GM23338 (cell line): Measurements from ENCODE around the gene COMMD4. TPM values are rescaled to one million over a fixed set of nuclear protein-coding genes. Genes with fewer than 3 reads are reported as not detected.

Source experiments
- ATAC-seq: fragments of 200-7000 bp; cut with Tn5 transposase; 3 replicates; pipeline ENCODE4 v1.9.1; 2020
- DNase-seq: peaks from one replicate; pipeline ENCODE4 v3.0.0-alpha.2; 2015; ENCODE audit warnings: low spot score
- H2AFZ ChIP-seq: fragments of 200-600 bp; sonication (generic); 2 replicates; pipeline ENCODE4 v1.8.0; 2016; ENCODE audit warnings: antibody characterized with exemption, mild to moderate bottlenecking, moderate library complexity
- H3F3A ChIP-seq: fragments of 200-600 bp; sonication (generic); replicated peaks from 2 replicates; pipeline ENCODE4 v1.8.0; 2017; ENCODE audit warnings: antibody characterized with exemption, mixed run types, low read depth
- H3K27ac ChIP-seq: fragments of 200-600 bp; sonication (generic); 2 replicates; pipeline ENCODE4 v1.6.1; 2016; ENCODE audit warnings: low read depth
- H3K27me3 ChIP-seq: fragments of 200-600 bp; sonication (generic); 2 replicates; pipeline ENCODE4 v1.8.0; 2016; ENCODE audit warnings: mild to moderate bottlenecking, mixed run types, moderate library complexity; ENCODE audit not compliant: insufficient read depth
- H3K36me3 ChIP-seq: fragments of 200-600 bp; sonication (generic); 2 replicates; pipeline ENCODE4 v1.8.0; 2016; ENCODE audit warnings: mild to moderate bottlenecking; ENCODE audit not compliant: insufficient read depth
- H3K4me1 ChIP-seq: fragments of 200-600 bp; sonication (generic); 2 replicates; pipeline ENCODE4 v1.8.0; 2016; ENCODE audit warnings: mild to moderate bottlenecking, moderate library complexity; ENCODE audit not compliant: insufficient read depth
- H3K4me2 ChIP-seq: fragments of 200-600 bp; sonication (generic); 2 replicates; pipeline ENCODE4 v1.7.1; 2017; ENCODE audit warnings: mixed run types
- H3K4me3 ChIP-seq: fragments of 200-600 bp; sonication (generic); 2 replicates; pipeline ENCODE4 v1.6.1; 2016; ENCODE audit warnings: mixed run types
- H3K79me2 ChIP-seq: fragments of 200-600 bp; sonication (generic); replicated peaks from 2 replicates; pipeline ENCODE4 v1.8.0; 2017; ENCODE audit warnings: mild to moderate bottlenecking; ENCODE audit not compliant: insufficient read depth
- H3K9me2 ChIP-seq: fragments of 200-600 bp; sonication (generic); 2 replicates; pipeline ENCODE4 v1.8.0; 2017; ENCODE audit not compliant: insufficient read depth
- H4K20me1 ChIP-seq: fragments of 200-600 bp; sonication (generic); replicated peaks from 2 replicates; pipeline ENCODE4 v1.8.0; 2017; ENCODE audit warnings: mild to moderate bottlenecking; ENCODE audit not compliant: insufficient read depth
- H3K27ac Mint-ChIP-seq: 2 replicates; pipeline ENCODE4 v1.8.0; 2020; ENCODE audit warnings: inconsistent platforms, mild to moderate bottlenecking, moderate library complexity, mixed read lengths
- H3K27me3 Mint-ChIP-seq: 3 replicates; pipeline ENCODE4 v1.8.0; 2022; ENCODE audit warnings: low read depth, mild to moderate bottlenecking, moderate library complexity, mixed read lengths, inconsistent platforms; ENCODE audit not compliant: insufficient read depth, poor library complexity
- H3K36me3 Mint-ChIP-seq: 3 replicates; pipeline ENCODE4 v1.8.0; 2021; ENCODE audit warnings: low read depth, mild to moderate bottlenecking, inconsistent platforms, moderate library complexity, mixed read lengths
- H3K4me1 Mint-ChIP-seq: 3 replicates; pipeline ENCODE4 v1.8.0; 2020; ENCODE audit warnings: mild to moderate bottlenecking, inconsistent platforms, mixed read lengths
- H3K4me3 Mint-ChIP-seq: 3 replicates; pipeline ENCODE4 v1.8.0; 2021; ENCODE audit warnings: moderate library complexity, mild to moderate bottlenecking, inconsistent platforms, mixed read lengths
- H3K9me3 Mint-ChIP-seq: 3 replicates; pipeline ENCODE4 v1.8.0; 2020; ENCODE audit warnings: moderate library complexity, mild to moderate bottlenecking, inconsistent platforms, mixed read lengths
- CREB1 ChIP-seq: fragments of 250-450 bp; sonication (Bioruptor Pico); IDR thresholded peaks from 2 replicates; pipeline ENCODE4 v1.5.0; 2020; ENCODE audit warnings: low read depth, mild to moderate bottlenecking, moderate library complexity
- CTCF ChIP-seq, 2 experiments: fragments of 200-600 bp in 1 of 2; sonication (generic) in 1 of 2; conservative IDR thresholded peaks; 2 replicates each; pipeline versions ENCODE4 v1.5.1 to v1.6.1; 2016 to 2017; ENCODE audit warnings: antibody characterized with exemption in 2 of 2, low read depth in 2 of 2, mild to moderate bottlenecking in 2 of 2, moderate library complexity in 1 of 2
- ETS1 ChIP-seq: IDR thresholded peaks from 2 replicates; pipeline ENCODE4 v1.6.1; 2016; ENCODE audit warnings: antibody characterized with exemption
- EZH2 ChIP-seq: fragments of 200-600 bp; sonication (generic); IDR thresholded peaks from one replicate; pipeline ENCODE4 v1.8.0; 2017; ENCODE audit warnings: antibody characterized with exemption, mild to moderate bottlenecking, low read depth; ENCODE audit not compliant: unreplicated experiment
- EZH2phosphoT487 ChIP-seq: fragments of 200-600 bp; sonication (generic); IDR thresholded peaks from one replicate; pipeline ENCODE4 v1.8.1; 2018; ENCODE audit warnings: antibody characterized with exemption; ENCODE audit not compliant: unreplicated experiment
- JUNB ChIP-seq: IDR thresholded peaks from one replicate; pipeline ENCODE4 v1.6.1; 2016; ENCODE audit warnings: antibody characterized with exemption; ENCODE audit not compliant: unreplicated experiment
- NANOG ChIP-seq: IDR thresholded peaks from 2 replicates; pipeline ENCODE4 v1.6.1; 2016; ENCODE audit warnings: antibody characterized with exemption, borderline replicate concordance
- POLR2AphosphoS5 ChIP-seq: IDR thresholded peaks from 2 replicates; pipeline ENCODE4 v1.6.1; 2016; ENCODE audit warnings: antibody characterized with exemption, low read depth
- REST ChIP-seq: IDR thresholded peaks from one replicate; pipeline ENCODE4 v1.6.1; 2018; ENCODE audit warnings: antibody characterized with exemption; ENCODE audit not compliant: unreplicated experiment
- STAT1 ChIP-seq: IDR thresholded peaks from one replicate; pipeline ENCODE4 v1.6.1; 2016; ENCODE audit warnings: antibody characterized with exemption; ENCODE audit not compliant: unreplicated experiment
- ZNF114 ChIP-seq: fragments of 250-450 bp; sonication (Bioruptor Pico); IDR thresholded peaks from 2 replicates; pipeline ENCODE4 v1.5.0; 2020; ENCODE audit warnings: mild to moderate bottlenecking, moderate library complexity
- ZNF462 ChIP-seq: fragments of 250-450 bp; sonication (Bioruptor Pico); IDR thresholded peaks from 2 replicates; pipeline ENCODE4 v1.5.0; 2020; ENCODE audit warnings: mild to moderate bottlenecking, moderate library complexity
- polyA plus RNA-seq: library from polyadenylated mRNA; unstranded; fragments of >200 nt; fragmentation: Nextera tagmentation; extraction: Ambion mirVana; gene quantifications from 2 replicates; pipeline ENCODE4 v1.2.1, GENCODE V29; 2016
- total RNA-seq: library from RNA; depleted of rRNA; stranded (reverse); fragments of >200 nt; shearing (Covaris generic); gene quantifications from 2 replicates; pipeline ENCODE4 v1.2.3, GENCODE V29; 2014

The COMMD4 gene
- total and polyA plus RNA-seq, 2 experiments from 2014 or later, result 131 TPM

GRCh38 chr15:75314552-75315290, 21.1 kb upstream of the COMMD4 start:
- DNase-seq, result no peak
- H3K79me2 ChIP-seq, result no peaks in the 10 kb centered on the region
- no peaks in the 10 kb centered on the region for H4K20me1 ChIP-seq

More at GRCh38 chr15:75314552-75315290, 21.1 kb upstream of the COMMD4 start:
- Histone ChIP-seq H3K4me1 (no peaks in the 10 kb centered on the region), H3K4me3 (no peak overlapping the region), H3K9me2 (no peaks in the 10 kb centered on the region), H2AFZ (no peak overlapping the region), H3F3A (no peaks in the 10 kb centered on the region), H3K4me2 (no peak overlapping the region), H3K27me3 (no peaks in the 10 kb centered on the region), H3K36me3 (no peaks in the 10 kb centered on the region), H3K27ac (no peak overlapping the region)
- Mint-ChIP-seq H3K27me3 (peaks cover 2% of the 10 kb centered on the region), H3K4me1 (no peaks in the 10 kb centered on the region), H3K9me3 (no peaks in the 10 kb centered on the region), H3K36me3 (no peaks in the 10 kb centered on the region), H3K27ac (no peak overlapping the region), H3K4me3 (no peak overlapping the region; the same call in 2 of the 3 replicates)
- no peak for ATAC-seq
- TF ChIP-seq EZH2, result no peak
- no peak for TF ChIP-seq REST
- TF ChIP-seq CTCF (conservative IDR thresholded peaks at IDR 0.05; ENCODE audit: low read depth in 2 of 2), result no peak
- TF ChIP-seq CREB1, result no peak
- TF ChIP-seq STAT1, result no peak
- no peak for TF ChIP-seq ETS1
- no peak for TF ChIP-seq JUNB
- TF ChIP-seq POLR2AphosphoS5, result no peak
- TF ChIP-seq EZH2phosphoT487, result no peak
- TF ChIP-seq ZNF462 (CRISPR knock-in tag), result no peak
- no peak for TF ChIP-seq ZNF114
- no peak for TF ChIP-seq NANOG
